Ovary (tissue), 3 donors: Measurements from ENCODE around the gene SIT1.

Experiments used
- EP300 ChIP-seq: sonication (generic); formaldehyde crosslinking; IDR thresholded peaks from one replicate; pipeline ENCODE4 v1.6.1; 2017; ENCODE audit warnings: antibody characterized with exemption
- POLR2A ChIP-seq: fragments of 450-650 bp; IDR thresholded peaks from one replicate; pipeline ENCODE4 v1.6.1; 2017; ENCODE audit warnings: antibody characterized with exemption, mild to moderate bottlenecking, moderate library complexity
- TF ChIP-seq, protein P1 (sequence below), 3 donors: fragments of 450-650 bp in 2 of 3; fragments of 200-600 bp in 1 of 3; IDR thresholded peaks; one replicate each; pipeline versions ENCODE4 v1.5.1 to v1.8.0; 2016 to 2022; ENCODE audit warnings: antibody characterized with exemption in 3 of 3, mild to moderate bottlenecking in 1 of 3
- donor health status: DM: no; HTN: no; CAD: no.

DNA sequence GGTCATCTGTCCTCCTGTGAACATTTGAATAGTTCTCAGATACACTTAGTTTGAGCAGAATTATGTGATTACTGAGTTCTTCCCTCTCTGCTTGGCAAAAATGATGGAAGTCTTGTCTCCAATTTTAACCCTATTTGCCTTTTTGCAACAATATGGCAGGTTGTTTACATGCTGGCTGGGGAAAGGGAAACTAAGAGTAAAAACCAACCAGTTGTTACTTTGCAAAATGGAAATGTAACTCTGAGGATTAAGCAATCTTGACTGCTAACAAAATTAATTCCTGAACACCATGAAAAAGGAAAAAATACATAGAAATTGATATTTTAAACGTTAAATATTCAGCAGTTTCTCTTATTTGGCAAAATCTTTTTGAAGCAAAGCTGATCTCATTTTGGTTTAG lies 11.1 kb downstream of the SIT1 start:
- TF ChIP-seq POLR2A (no peak), EP300 (no peak)
- TF ChIP-seq, protein P1, sequence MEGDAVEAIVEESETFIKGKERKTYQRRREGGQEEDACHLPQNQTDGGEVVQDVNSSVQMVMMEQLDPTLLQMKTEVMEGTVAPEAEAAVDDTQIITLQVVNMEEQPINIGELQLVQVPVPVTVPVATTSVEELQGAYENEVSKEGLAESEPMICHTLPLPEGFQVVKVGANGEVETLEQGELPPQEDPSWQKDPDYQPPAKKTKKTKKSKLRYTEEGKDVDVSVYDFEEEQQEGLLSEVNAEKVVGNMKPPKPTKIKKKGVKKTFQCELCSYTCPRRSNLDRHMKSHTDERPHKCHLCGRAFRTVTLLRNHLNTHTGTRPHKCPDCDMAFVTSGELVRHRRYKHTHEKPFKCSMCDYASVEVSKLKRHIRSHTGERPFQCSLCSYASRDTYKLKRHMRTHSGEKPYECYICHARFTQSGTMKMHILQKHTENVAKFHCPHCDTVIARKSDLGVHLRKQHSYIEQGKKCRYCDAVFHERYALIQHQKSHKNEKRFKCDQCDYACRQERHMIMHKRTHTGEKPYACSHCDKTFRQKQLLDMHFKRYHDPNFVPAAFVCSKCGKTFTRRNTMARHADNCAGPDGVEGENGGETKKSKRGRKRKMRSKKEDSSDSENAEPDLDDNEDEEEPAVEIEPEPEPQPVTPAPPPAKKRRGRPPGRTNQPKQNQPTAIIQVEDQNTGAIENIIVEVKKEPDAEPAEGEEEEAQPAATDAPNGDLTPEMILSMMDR (IDR thresholded peaks at IDR 0.05): no peak
